ENCODE data around the gene SHC2. TPM values are rescaled to one million over a fixed set of nuclear protein-coding genes. Genes with fewer than 3 reads are reported as not detected.
"Not testable (repeated sequence)": the region's sequence is repeated elsewhere in the genome, so short reads cannot be mapped to it uniquely, and the experiment has no call there.

Gene SHC2
- total and polyA plus RNA-seq, 4 donors: 11.2 to 23.1 (median 14.5) TPM

GRCh38 chr19:424546-424945 is 36.3 kb downstream of the SHC2 start:
- DNase-seq: no peak
- 90 to 95% methylated on average over 15 of the region's 15 CpGs for WGBS, 2 donors
- Histone ChIP-seq H3K27ac (ENCODE audit: low read depth in 1 of 2, low read length in 1 of 2) (no peak overlapping the region), H3K9me3 (ENCODE audit: control insufficient read depth in 4 of 4, insufficient read depth in 3 of 4, low read length in 3 of 4) (peaks cover 0 to 3% (median 0%) of the 10 kb centered on the region in 4 donors), H3K36me3 (ENCODE audit: control insufficient read depth in 4 of 4, insufficient read depth in 4 of 4, low read length in 4 of 4) (peaks cover 0 to 3% (median 0%) of the 10 kb centered on the region in 4 donors), H3K9ac (ENCODE audit: insufficient read depth in 1 of 2, low read length in 2 of 2) (no peak overlapping the region), H3K4me1 (ENCODE audit: control insufficient read depth in 5 of 5, insufficient read depth in 5 of 5, low read length in 5 of 5) (peaks cover 0 to 5% (median 4%) of the 10 kb centered on the region in 5 donors), H3K27me3 (ENCODE audit: control insufficient read depth in 3 of 3, insufficient read depth in 3 of 3, low read length in 2 of 3) (no peaks in the 10 kb centered on the region), H3K4me3 (no peak overlapping the region)
- TF ChIP-seq CTCF (IDR thresholded peaks at IDR 0.05; ENCODE audit: control extremely low read depth, extremely low read depth): no peak
- no peak for ATAC-seq (ENCODE audit: insufficient read depth, low FRiP score)

GRCh38 chr19:423691-424466 is 37.0 kb downstream of the SHC2 start:
- WGBS, 2 donors: 86 to 91% methylated on average over 25 of the region's 25 CpGs

GRCh38 chr19:422917-423226 is 38.0 kb downstream of the SHC2 start:
- H3K27ac ChIP-seq (ENCODE audit: low read depth in 1 of 2, low read length in 1 of 2); H3K9ac ChIP-seq (ENCODE audit: insufficient read depth in 1 of 2, low read length in 2 of 2); ATAC-seq (ENCODE audit: insufficient read depth, low FRiP score); H3K27me3 ChIP-seq (ENCODE audit: control insufficient read depth in 3 of 3, insufficient read depth in 3 of 3, low read length in 2 of 3); H3K4me1 ChIP-seq (ENCODE audit: control insufficient read depth in 5 of 5, insufficient read depth in 5 of 5, low read length in 5 of 5); DNase-seq; H3K9me3 ChIP-seq (ENCODE audit: control insufficient read depth in 4 of 4, insufficient read depth in 3 of 4, low read length in 3 of 4); H3K36me3 ChIP-seq (ENCODE audit: control insufficient read depth in 4 of 4, insufficient read depth in 4 of 4, low read length in 4 of 4); H3K4me3 ChIP-seq: not testable (repeated sequence)
- WGBS, 2 donors: 76 to 81% methylated on average over 6 to 7 of the region's 9 CpGs

More at GRCh38 chr19:423691-424466, 37.0 kb downstream of the SHC2 start:
- Histone ChIP-seq H3K9me3 (ENCODE audit: control insufficient read depth in 4 of 4, insufficient read depth in 3 of 4, low read length in 3 of 4) (no peaks in the 10 kb centered on the region), H3K36me3 (ENCODE audit: control insufficient read depth in 4 of 4, insufficient read depth in 4 of 4, low read length in 4 of 4) (peaks cover 0 to 3% (median 0%) of the 10 kb centered on the region in 4 donors), H3K27me3 (ENCODE audit: control insufficient read depth in 3 of 3, insufficient read depth in 3 of 3, low read length in 2 of 3) (no peaks in the 10 kb centered on the region), H3K9ac (ENCODE audit: insufficient read depth in 1 of 2, low read length in 2 of 2) (no peak overlapping the region), H3K4me1 (ENCODE audit: control insufficient read depth in 5 of 5, insufficient read depth in 5 of 5, low read length in 5 of 5) (peaks cover 0 to 8% (median 5%) of the 10 kb centered on the region in 5 donors), H3K4me3 (no peak overlapping the region), H3K27ac (ENCODE audit: low read depth in 1 of 2, low read length in 1 of 2) (no peak overlapping the region)
- DNase-seq (no peak), ATAC-seq (ENCODE audit: insufficient read depth, low FRiP score) (no peak)
- TF ChIP-seq CTCF (IDR thresholded peaks at IDR 0.05; ENCODE audit: control extremely low read depth, extremely low read depth): no peak

GRCh38 chr19:422213-422916 is 38.5 kb downstream of the SHC2 start:
- DNase-seq (no peak), ATAC-seq (ENCODE audit: insufficient read depth, low FRiP score) (no peak)
- Histone ChIP-seq H3K4me3 (no peak overlapping the region), H3K4me1 (ENCODE audit: control insufficient read depth in 5 of 5, insufficient read depth in 5 of 5, low read length in 5 of 5) (peaks cover 0 to 8% (median 2%) of the 10 kb centered on the region in 5 donors), H3K27ac (ENCODE audit: low read depth in 1 of 2, low read length in 1 of 2) (no peak overlapping the region), H3K9ac (ENCODE audit: insufficient read depth in 1 of 2, low read length in 2 of 2) (no peak overlapping the region), H3K9me3 (ENCODE audit: control insufficient read depth in 4 of 4, insufficient read depth in 3 of 4, low read length in 3 of 4) (no peaks in the 10 kb centered on the region), H3K27me3 (ENCODE audit: control insufficient read depth in 3 of 3, insufficient read depth in 3 of 3, low read length in 2 of 3) (no peaks in the 10 kb centered on the region), H3K36me3 (ENCODE audit: control insufficient read depth in 4 of 4, insufficient read depth in 4 of 4, low read length in 4 of 4) (peaks cover 0 to 6% (median 0%) of the 10 kb centered on the region in 4 donors)
- WGBS, 2 donors: 85 to 89% methylated on average over 40 of the region's 40 CpGs
- TF ChIP-seq CTCF (IDR thresholded peaks at IDR 0.05; ENCODE audit: control extremely low read depth, extremely low read depth): no peak

Measured in lung (tissue), 12 donors.